Measurements from ENCODE around the gene FLACC1.

The FLACC1 gene

GRCh38 chr2:201362396-201362795, 5.3 kb upstream of the FLACC1 start:
- TF ChIP-seq GATA3 (IDR thresholded peaks at IDR 0.05; ENCODE audit: low read depth, low read length): no peak

- TF ChIP-seq GATA2 (IDR thresholded peaks at IDR 0.05; ENCODE audit: low read depth, low read length): no peak
- TF ChIP-seq GATA3 (IDR thresholded peaks at IDR 0.05; ENCODE audit: low read depth, low read length): no peak
These were observed 4.1 kb upstream of the FLACC1 start for GRCh38 chr2:201361078-201361733.

GRCh38 chr2:201360256-201360655, 3.1 kb upstream of the FLACC1 start:
- TF ChIP-seq GATA3 (IDR thresholded peaks at IDR 0.05; ENCODE audit: low read depth, low read length) (no peak), GATA2 (IDR thresholded peaks at IDR 0.05; ENCODE audit: low read depth, low read length) (no peak)

DNA sequence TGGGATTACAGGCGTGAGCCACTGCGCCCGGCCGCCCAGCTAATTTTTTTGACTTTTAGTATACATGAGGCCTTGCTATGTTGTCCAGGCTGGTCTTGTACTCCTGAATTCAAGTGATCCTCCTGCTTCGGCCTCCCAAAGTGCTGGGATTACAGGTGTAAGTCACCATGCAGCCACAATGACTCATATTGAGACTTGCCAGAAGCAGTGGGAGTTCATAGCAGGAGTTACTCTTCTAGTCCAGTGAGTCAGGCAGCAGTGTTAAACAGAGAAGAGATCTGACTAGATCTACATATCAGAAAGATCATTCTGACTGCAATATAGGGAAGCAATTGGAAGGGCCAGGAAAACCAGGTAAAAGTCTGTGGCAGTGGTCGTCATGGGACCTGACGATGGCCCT, 1.5 kb upstream of the FLACC1 start:
- no peak for TF ChIP-seq GATA3 (IDR thresholded peaks at IDR 0.05; ENCODE audit: low read depth, low read length)
- no peak for TF ChIP-seq GATA2 (IDR thresholded peaks at IDR 0.05; ENCODE audit: low read depth, low read length)

GRCh38 chr2:201353116-201353515, 4.0 kb downstream of the FLACC1 start:
- no peak for TF ChIP-seq GATA2 (IDR thresholded peaks at IDR 0.05; ENCODE audit: low read depth, low read length)
- TF ChIP-seq GATA3 (IDR thresholded peaks at IDR 0.05; ENCODE audit: low read depth, low read length): no peak

GRCh38 chr2:201350879-201351278, 6.3 kb downstream of the FLACC1 start:
- no peak for TF ChIP-seq GATA3 (IDR thresholded peaks at IDR 0.05; ENCODE audit: low read depth, low read length)
- no peak for TF ChIP-seq GATA2 (IDR thresholded peaks at IDR 0.05; ENCODE audit: low read depth, low read length)

- TF ChIP-seq GATA3 (IDR thresholded peaks at IDR 0.05; ENCODE audit: low read depth, low read length) (no peak), GATA2 (IDR thresholded peaks at IDR 0.05; ENCODE audit: low read depth, low read length) (no peak)
These were observed 7.5 kb downstream of the FLACC1 start for GRCh38 chr2:201349601-201350000.

DNA sequence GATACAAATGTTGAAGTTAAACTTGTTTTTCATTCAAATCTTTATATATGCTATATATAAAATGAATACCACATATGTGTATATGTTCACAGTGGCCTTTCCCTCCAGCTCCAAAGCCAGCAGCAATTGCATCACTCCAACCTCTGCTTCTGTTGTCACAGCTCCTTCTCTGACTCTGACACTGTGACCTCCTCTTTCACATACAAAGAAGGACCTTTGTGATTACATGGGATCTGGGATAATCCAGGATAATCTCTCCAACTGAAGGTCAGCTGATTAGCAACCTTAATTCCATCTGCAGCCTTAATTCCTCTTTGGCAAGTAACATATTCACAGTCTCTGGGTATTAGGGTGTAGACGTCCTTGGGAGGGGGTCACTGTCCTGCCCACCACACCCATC, 8.4 kb downstream of the FLACC1 start:
- TF ChIP-seq GATA3 (IDR thresholded peaks at IDR 0.05; ENCODE audit: low read depth, low read length) (no peak), GATA2 (IDR thresholded peaks at IDR 0.05; ENCODE audit: low read depth, low read length) (no peak)

GRCh38 chr2:201347138-201347537, 10.0 kb downstream of the FLACC1 start:
- TF ChIP-seq GATA3 (IDR thresholded peaks at IDR 0.05; ENCODE audit: low read depth, low read length) (no peak), GATA2 (IDR thresholded peaks at IDR 0.05; ENCODE audit: low read depth, low read length) (no peak)

GRCh38 chr2:201345625-201346213, 11.4 kb downstream of the FLACC1 start:
- no peak for TF ChIP-seq GATA2 (IDR thresholded peaks at IDR 0.05; ENCODE audit: low read depth, low read length)
- no peak for TF ChIP-seq GATA3 (IDR thresholded peaks at IDR 0.05; ENCODE audit: low read depth, low read length)

DNA sequence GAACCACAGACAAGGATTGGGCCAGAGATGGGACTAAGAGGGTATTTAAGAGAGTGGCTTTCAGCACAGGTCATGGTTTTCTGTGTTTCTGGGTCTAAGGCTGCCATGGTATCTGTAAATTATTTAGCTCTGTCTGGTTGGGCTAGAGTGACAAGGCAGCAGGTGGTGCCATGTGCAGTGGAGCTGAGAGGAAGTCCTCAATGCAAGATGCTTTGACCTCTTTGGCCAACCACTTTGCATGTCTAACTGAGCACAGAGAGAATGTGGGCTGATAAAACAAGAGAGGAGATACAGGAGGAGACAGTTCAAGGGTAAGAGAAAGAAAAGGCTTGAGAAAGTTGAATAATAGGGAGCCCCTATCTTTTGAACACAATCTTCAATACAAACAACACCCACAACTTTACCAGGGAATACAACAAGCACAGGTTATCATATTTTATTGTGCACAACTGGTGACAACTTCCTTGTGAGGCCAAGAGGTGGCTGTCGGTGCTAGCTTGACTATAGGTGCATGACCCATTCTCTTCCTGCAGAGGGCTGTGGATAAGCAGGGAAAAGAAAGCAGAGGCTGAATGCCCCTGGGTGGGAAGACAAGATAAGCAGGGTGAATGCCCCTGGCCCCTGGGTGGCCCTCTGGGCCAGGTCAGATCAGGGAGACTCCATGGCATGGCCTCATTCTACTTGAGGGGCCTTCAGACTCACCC, 12.3 kb downstream of the FLACC1 start:
- TF ChIP-seq GATA3 (IDR thresholded peaks at IDR 0.05; ENCODE audit: low read depth, low read length) (no peak), GATA2 (IDR thresholded peaks at IDR 0.05; ENCODE audit: low read depth, low read length) (no peak)

GRCh38 chr2:201343559-201343958, 13.6 kb downstream of the FLACC1 start:
- TF ChIP-seq GATA3 (IDR thresholded peaks at IDR 0.05; ENCODE audit: low read depth, low read length): no peak

DNA sequence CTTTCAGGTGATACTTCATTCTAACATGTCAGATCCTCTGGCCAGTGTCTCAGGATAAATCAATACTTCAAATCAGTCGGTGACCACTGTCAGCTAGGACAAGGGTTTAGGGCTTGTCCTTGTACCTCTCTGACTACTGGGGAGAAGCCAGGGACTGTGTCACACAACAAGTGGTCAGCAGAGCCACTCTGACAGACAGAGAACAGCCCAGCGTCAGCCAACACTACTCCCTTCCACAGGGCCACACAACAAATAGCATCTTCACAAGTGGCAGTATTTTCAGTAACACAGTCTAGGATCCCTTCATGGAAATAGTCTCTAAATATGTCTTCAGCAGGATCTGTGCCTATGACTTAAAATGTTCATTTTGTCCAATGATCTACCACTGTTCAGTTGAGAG, 14.2 kb downstream of the FLACC1 start:
- no peak for TF ChIP-seq GATA2 (IDR thresholded peaks at IDR 0.05; ENCODE audit: low read depth, low read length)
- TF ChIP-seq GATA3 (IDR thresholded peaks at IDR 0.05; ENCODE audit: low read depth, low read length): no peak

DNA sequence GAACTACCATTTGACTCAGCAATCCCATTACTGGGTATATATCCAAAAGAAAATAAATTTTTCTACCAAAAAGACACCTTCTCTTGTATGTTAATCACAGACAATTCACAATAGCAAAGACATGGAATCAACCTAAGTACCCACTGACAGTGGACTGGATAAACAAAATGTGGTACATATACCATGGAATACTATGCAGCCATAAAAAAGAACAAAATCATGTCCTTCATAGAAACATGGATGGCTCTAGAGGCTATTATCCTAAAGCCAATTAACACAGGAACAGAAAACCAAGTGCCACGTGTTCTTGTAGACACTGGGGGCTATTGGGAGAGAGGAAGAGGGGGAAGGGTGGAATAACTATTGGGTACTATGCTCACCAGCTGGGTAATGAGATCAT, 27.7 kb downstream of the FLACC1 start:
- TF ChIP-seq GATA2 (IDR thresholded peaks at IDR 0.05; ENCODE audit: low read depth, low read length) (no peak), GATA3 (IDR thresholded peaks at IDR 0.05; ENCODE audit: low read depth, low read length) (no peak)

DNA sequence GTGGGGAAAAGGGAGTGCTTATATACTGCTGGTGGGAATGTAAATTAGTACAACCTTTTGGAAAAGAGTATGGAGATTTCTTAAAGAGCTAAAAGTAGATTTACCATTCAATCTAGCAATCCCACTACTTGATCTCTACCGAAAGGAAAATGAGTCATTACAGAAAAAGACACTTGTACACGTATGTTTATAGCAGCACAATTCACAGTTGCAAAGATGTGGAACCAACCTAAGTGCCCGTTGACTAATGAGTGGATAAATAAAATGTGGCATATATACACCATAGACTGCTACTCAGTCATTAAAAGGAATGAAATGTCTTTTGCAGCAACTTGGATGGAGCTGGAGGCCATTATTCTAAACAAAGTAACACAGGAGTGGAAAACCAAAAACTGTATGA, 29.5 kb downstream of the FLACC1 start:
- TF ChIP-seq GATA2 (IDR thresholded peaks at IDR 0.05; ENCODE audit: low read depth, low read length): no peak
- no peak for TF ChIP-seq GATA3 (IDR thresholded peaks at IDR 0.05; ENCODE audit: low read depth, low read length)
